Hepatocyte (in vitro differentiated cells): ENCODE data around the gene XRCC5.

Experiments
- CTCF ChIP-seq: fragments of 200-600 bp; sonication (generic); IDR thresholded peaks from 2 replicates; pipeline ENCODE4 v1.5.1; 2016; ENCODE audit warnings: antibody characterized with exemption, mild to moderate bottlenecking; ENCODE audit not compliant: poor library complexity
- EZH2 ChIP-seq: fragments of 200-600 bp; sonication (generic); IDR thresholded peaks from 2 replicates; pipeline ENCODE4 v1.6.1; 2016; ENCODE audit warnings: antibody characterized with exemption, mild to moderate bottlenecking, borderline replicate concordance

GRCh38 chr2:216116418-216116817 lies 7.3 kb downstream of the XRCC5 start:
- TF ChIP-seq CTCF (no peak), EZH2 (no peak)
